Activated CD8-positive, alpha-beta T cell treated with anti-CD3 and anti-CD28 coated beads for 36 hours (primary cell): Measurements from ENCODE around the gene SYT7. TPM values are rescaled to one million over a fixed set of nuclear protein-coding genes. Genes with fewer than 3 reads are reported as not detected.
A peak's percentile ranks its signal among the peaks of the same experiment; 100 is the strongest.

ENCODE experiments used
- ATAC-seq: fragments of 200-7000 bp; cut with Tn5 transposase; one replicate; pipeline ENCODE4 v1.10.0; 2021; ENCODE audit warnings: mild to moderate bottlenecking, moderate library complexity
- CTCF ChIA-PET: fragments of 350-600 bp; sonication (Branson Sonifier 250); formaldehyde crosslinking; loops from one replicate; lab custom pipeline; 2021; ENCODE audit warnings: antibody characterized with exemption; lab: Charles Lee
- POLR2A ChIA-PET: fragments of 350-600 bp; sonication (Branson Sonifier 250); formaldehyde crosslinking; loops from one replicate; lab custom pipeline; 2021; ENCODE audit warnings: antibody characterized with exemption; lab: Charles Lee
- DNase-seq: peaks from one replicate; pipeline ENCODE4 v3.0.0-alpha.2; 2020
- H3K27ac Mint-ChIP-seq: one replicate; pipeline ENCODE4 v1.8.0; 2021; ENCODE audit warnings: mild to moderate bottlenecking, mixed read lengths
- H3K27me3 Mint-ChIP-seq: one replicate; pipeline ENCODE4 v1.8.0; 2021; ENCODE audit warnings: mixed read lengths
- H3K36me3 Mint-ChIP-seq: one replicate; pipeline ENCODE4 v1.8.0; 2021; ENCODE audit warnings: low read depth, mixed read lengths
- H3K4me1 Mint-ChIP-seq: one replicate; pipeline ENCODE4 v1.8.0; 2021; ENCODE audit warnings: low read depth, mixed read lengths
- H3K4me3 Mint-ChIP-seq: one replicate; pipeline ENCODE4 v1.8.0; 2021; ENCODE audit warnings: mild to moderate bottlenecking, moderate library complexity, mixed read lengths
- H3K9me3 Mint-ChIP-seq: one replicate; pipeline ENCODE4 v1.8.0; 2021; ENCODE audit warnings: mixed read lengths
- intact Hi-C: fragments of 100-400 bp; cut with micrococcal nuclease; formaldehyde crosslinking; loops from one replicate; pipeline ENCODE4 v1.10.0; 2022
- total RNA-seq, 2 experiments: library from RNA; stranded (reverse); gene quantifications; one replicate each; pipeline ENCODE4 v1.2.3, GENCODE V29; 2021
- TF ChIP-seq, protein P1 (sequence below): fragments of 200-600 bp; IDR thresholded peaks from one replicate; pipeline ENCODE4 v1.8.0; 2022; ENCODE audit warnings: antibody characterized with exemption, mild to moderate bottlenecking

Gene SYT7
- total RNA-seq, 2 experiments from 2014 or later, result not detected

DNA sequence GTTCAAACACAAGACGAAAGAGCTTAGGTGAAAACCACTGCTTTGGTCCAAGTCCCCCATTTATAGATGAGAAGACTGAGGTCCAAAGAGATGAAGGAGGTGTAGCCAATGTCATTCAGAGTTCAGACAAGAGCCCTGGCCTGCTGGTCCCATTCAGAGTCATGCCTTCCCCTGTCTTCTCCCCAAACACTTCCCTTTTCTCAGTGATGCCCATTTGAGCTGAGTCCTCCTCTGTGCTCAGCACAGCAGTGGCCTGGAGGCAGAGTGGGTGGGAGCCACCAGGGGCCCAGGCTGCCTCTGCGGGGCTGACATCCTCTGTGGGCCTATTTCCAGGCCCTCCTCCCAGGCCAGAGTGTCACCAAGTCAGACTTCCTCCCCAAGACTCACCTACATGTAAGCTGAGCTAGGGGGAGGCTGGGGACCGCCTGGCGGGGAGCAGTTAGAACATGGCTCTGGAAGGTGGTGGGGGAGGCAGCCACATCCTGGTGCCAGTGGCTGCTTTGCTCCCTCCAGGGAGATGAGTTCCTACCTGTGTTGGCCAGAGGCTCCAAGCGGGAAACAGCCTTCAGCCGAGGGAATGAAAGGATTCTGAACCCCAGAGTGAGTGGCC lies 94.8 kb downstream of the SYT7 start:
- Mint-ChIP-seq H3K4me3 (no peak overlapping the region), H3K36me3 (no peaks in the 10 kb centered on the region), H3K27me3 (peaks cover 4% of the 10 kb centered on the region), H3K9me3 (no peaks in the 10 kb centered on the region), H3K27ac (no peak overlapping the region), H3K4me1 (peaks cover 2% of the 10 kb centered on the region)
- CTCF ChIA-PET, result interaction anchor here (1.2 to 16.7 kb wide), 4 partner anchors 15 to 152 kb away, joined by 3 to 253 read pairs (median 4); no protein-coding TSS in a partner anchor
- ATAC-seq (no peak), DNase-seq (no peak)
- intact Hi-C loops, result no loop called here
- TF ChIP-seq, protein P1, sequence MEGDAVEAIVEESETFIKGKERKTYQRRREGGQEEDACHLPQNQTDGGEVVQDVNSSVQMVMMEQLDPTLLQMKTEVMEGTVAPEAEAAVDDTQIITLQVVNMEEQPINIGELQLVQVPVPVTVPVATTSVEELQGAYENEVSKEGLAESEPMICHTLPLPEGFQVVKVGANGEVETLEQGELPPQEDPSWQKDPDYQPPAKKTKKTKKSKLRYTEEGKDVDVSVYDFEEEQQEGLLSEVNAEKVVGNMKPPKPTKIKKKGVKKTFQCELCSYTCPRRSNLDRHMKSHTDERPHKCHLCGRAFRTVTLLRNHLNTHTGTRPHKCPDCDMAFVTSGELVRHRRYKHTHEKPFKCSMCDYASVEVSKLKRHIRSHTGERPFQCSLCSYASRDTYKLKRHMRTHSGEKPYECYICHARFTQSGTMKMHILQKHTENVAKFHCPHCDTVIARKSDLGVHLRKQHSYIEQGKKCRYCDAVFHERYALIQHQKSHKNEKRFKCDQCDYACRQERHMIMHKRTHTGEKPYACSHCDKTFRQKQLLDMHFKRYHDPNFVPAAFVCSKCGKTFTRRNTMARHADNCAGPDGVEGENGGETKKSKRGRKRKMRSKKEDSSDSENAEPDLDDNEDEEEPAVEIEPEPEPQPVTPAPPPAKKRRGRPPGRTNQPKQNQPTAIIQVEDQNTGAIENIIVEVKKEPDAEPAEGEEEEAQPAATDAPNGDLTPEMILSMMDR, result no peak
- POLR2A ChIA-PET, result no interaction called here

DNA sequence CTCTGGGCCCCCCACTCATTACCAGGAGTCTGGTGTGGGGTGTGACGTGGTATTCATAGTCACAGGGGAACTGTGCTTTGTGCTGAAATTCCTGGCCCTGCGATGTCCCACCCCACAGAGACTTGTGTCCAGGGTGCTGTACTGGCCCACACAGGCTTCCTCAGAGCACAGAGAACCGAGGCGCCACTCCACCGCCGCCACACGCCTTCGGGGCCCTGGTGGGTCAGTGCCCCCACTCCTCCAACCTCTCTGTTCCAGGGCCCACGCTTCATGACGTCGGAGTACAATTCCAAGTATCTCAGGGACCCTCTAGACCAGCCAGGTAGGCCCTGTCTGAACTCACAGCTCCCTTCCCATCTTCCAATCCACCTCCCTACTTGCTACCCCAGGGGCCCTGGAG lies 95.8 kb downstream of the SYT7 start:
- ChIA-PET POLR2A (no interaction called here), CTCF (interaction anchor here (16.7 kb wide), 1 partner anchor 30 kb away, joined by 253 read pairs; no protein-coding TSS in a partner anchor)
- Mint-ChIP-seq H3K4me1 (peaks cover 2% of the 10 kb centered on the region), H3K9me3 (no peaks in the 10 kb centered on the region), H3K4me3 (no peak overlapping the region), H3K27ac (no peak overlapping the region), H3K36me3 (no peaks in the 10 kb centered on the region), H3K27me3 (peaks cover 4% of the 10 kb centered on the region)
- no peak for DNase-seq
- ATAC-seq, result no peak
- intact Hi-C loops, result no loop called here
- TF ChIP-seq, protein P1, result no peak

DNA sequence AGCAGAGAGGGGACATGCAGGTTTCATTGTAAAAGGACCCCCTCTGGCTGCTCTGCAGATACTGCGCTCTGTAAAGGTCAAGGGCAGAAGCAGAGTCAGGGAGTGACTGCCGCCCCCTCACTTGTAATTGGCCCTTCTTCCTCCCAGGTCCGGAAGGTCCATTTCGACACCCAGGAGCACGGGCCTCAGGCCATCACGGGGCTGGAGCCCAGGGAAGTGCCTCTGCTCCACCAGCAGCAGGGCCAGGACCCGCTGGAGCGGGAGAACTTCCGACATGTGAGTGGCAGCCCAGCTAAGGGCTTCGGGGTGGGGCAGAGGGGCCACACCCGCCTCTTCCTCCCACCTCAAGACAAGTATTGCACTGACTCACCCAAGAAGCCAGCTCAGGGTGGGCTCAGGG lies 96.3 kb downstream of the SYT7 start:
- ATAC-seq (no peak), DNase-seq (no peak)
- no peaks in the 10 kb centered on the region for H3K36me3 Mint-ChIP-seq
- TF ChIP-seq, protein P1, result no peak
- no peaks in the 10 kb centered on the region for H3K9me3 Mint-ChIP-seq
- intact Hi-C loops, result no loop called here
- no peak overlapping the region for H3K27ac Mint-ChIP-seq
- H3K4me3 Mint-ChIP-seq, result no peak overlapping the region
- ChIA-PET CTCF (interaction anchor here (0.9 to 16.7 kb wide), 4 partner anchors 31 to 191 kb away, joined by 3 to 253 read pairs (median 4); no protein-coding TSS in a partner anchor), POLR2A (interaction anchor here (0.6 kb wide), 1 partner anchor 22 kb away, joined by 3 read pairs; no protein-coding TSS in a partner anchor)
- H3K4me1 Mint-ChIP-seq, result peaks cover 2% of the 10 kb centered on the region
- H3K27me3 Mint-ChIP-seq, result peaks cover 4% of the 10 kb centered on the region

DNA sequence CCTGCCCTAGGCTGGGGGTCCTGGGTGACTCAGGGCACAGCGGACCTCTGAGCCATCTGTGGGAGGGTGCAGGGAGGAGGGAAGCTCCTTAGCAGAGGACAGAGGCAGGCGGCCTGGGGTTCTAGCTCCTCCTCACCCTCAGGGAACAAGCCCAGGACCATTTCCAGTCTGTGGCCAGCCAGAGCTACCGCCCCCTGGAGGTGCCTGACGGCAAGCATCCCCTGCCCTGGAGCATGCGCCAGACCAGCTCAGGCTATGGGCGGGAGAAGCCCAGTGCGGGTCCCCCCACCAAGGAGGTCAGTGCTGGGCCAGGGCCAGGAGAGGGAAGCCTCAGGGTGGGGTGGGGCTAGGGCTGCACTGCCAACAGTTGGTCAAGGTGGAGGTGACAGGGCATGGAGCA lies 98.4 kb downstream of the SYT7 start:
- no peaks in the 10 kb centered on the region for H3K36me3 Mint-ChIP-seq
- TF ChIP-seq, protein P1, result peak; percentile 47
- ATAC-seq, result peak; percentile 67
- peaks cover 7% of the 10 kb centered on the region for H3K4me1 Mint-ChIP-seq
- DNase-seq, result peak; percentile 52
- intact Hi-C loops, result no loop called here
- H3K9me3 Mint-ChIP-seq, result no peaks in the 10 kb centered on the region
- H3K27me3 Mint-ChIP-seq, result peaks cover 4% of the 10 kb centered on the region
- no peak overlapping the region for H3K4me3 Mint-ChIP-seq
- ChIA-PET CTCF (interaction anchor here (0.5 to 16.7 kb wide), 19 partner anchors 11 to 1313 kb away, joined by 3 to 253 read pairs (median 4); partner anchors contain the start of gene LRRC10B), POLR2A (no interaction called here)
- no peak overlapping the region for H3K27ac Mint-ChIP-seq

DNA sequence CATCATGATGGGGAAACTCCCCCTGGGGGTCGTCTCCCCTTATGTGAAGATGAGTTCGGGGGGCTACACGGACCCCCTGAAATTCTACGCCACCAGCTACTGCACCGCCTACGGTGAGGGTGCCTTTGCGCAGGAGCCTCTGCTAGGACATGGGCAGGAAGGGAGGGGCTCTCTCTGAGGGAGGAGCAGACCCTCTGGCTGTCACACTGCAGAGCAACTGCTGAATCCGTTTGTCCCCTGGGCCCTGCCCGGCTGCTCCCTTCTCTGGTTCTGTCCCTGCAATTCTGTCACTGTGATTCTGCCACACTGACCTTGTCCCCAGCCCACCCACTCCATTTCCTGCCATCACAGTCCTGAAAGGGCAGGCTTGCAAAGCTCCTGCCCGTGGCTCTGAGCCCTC lies 99.1 kb downstream of the SYT7 start:
- Mint-ChIP-seq H3K9me3 (no peaks in the 10 kb centered on the region), H3K4me3 (no peak overlapping the region), H3K27me3 (peaks cover 4% of the 10 kb centered on the region), H3K36me3 (no peaks in the 10 kb centered on the region), H3K27ac (no peak overlapping the region), H3K4me1 (peaks cover 7% of the 10 kb centered on the region)
- ATAC-seq (no peak), DNase-seq (no peak)
- POLR2A ChIA-PET, result no interaction called here
- intact Hi-C loops, result no loop called here
- CTCF ChIA-PET, result interaction anchor here (0.6 to 16.7 kb wide), 17 partner anchors 10 to 124 kb away, joined by 3 to 253 read pairs (median 4); partner anchors contain the start of gene LRRC10B
- TF ChIP-seq, protein P1, result no peak
